Activated CD8-positive, alpha-beta memory T cell treated with anti-CD3 and anti-CD28 coated beads, Interleukin-2, amount 50 U/mL, for 1 hour (primary cell): ENCODE measurements around the gene GTPBP3.

ENCODE experiments used
- DNase-seq: peaks from one replicate; pipeline ENCODE4 v3.0.0-alpha.2; 2020; ENCODE audit errors: extremely low read depth

GTPBP3 gene

GRCh38 chr19:17309198-17309964 is 28.0 kb upstream of the GTPBP3 start, which contains the start of gene DDA1:
TSS of gene DDA1 (plus strand) at chr19:17309563. CDS start at chr19:17309655, 92 bp downstream.
- DNase-seq, result peak; percentile 99

- no peak for DNase-seq
Observed at GRCh38 chr19:17309965-17310461, 27.3 kb upstream of the GTPBP3 start.

- no peak for DNase-seq
Observed at GRCh38 chr19:17311455-17312188, 25.7 kb upstream of the GTPBP3 start.

GRCh38 chr19:17312189-17313113 is 24.9 kb upstream of the GTPBP3 start:
- no peak for DNase-seq

GRCh38 chr19:17314007-17314593 is 23.3 kb upstream of the GTPBP3 start:
- DNase-seq, result no peak

- DNase-seq, result no peak
Observed at GRCh38 chr19:17318966-17319365, 18.4 kb upstream of the GTPBP3 start.

- no peak for DNase-seq
Observed at GRCh38 chr19:17319473-17320238, 17.7 kb upstream of the GTPBP3 start.

GRCh38 chr19:17320435-17320834 is 16.9 kb upstream of the GTPBP3 start:
- DNase-seq, result no peak

- no peak for DNase-seq
Observed at GRCh38 chr19:17321655-17322489, 15.5 kb upstream of the GTPBP3 start.

- DNase-seq, result no peak
Observed at GRCh38 chr19:17322854-17323253, 14.5 kb upstream of the GTPBP3 start.

- DNase-seq, result no peak
Observed at GRCh38 chr19:17323300-17323963, 13.9 kb upstream of the GTPBP3 start.

GRCh38 chr19:17323964-17324332 is 13.4 kb upstream of the GTPBP3 start:
- no peak for DNase-seq

- no peak for DNase-seq
Observed at GRCh38 chr19:17324357-17325114, 12.8 kb upstream of the GTPBP3 start.

- no peak for DNase-seq
Observed at GRCh38 chr19:17325133-17325532, 12.2 kb upstream of the GTPBP3 start.

GRCh38 chr19:17325881-17326594 is 11.3 kb upstream of the GTPBP3 start:
- no peak for DNase-seq

- no peak for DNase-seq
Observed at GRCh38 chr19:17326595-17326966, 10.8 kb upstream of the GTPBP3 start.

GRCh38 chr19:17327068-17327653 is 10.2 kb upstream of the GTPBP3 start:
- DNase-seq, result no peak
